Nucleus accumbens (tissue), 56 donors: ENCODE results near the gene RGL1.
"Not testable (repeated sequence)": the region's sequence is repeated elsewhere in the genome, so short reads cannot be mapped to it uniquely, and the experiment has no call there.

Source experiments
- DNase-seq, 56 donors: peaks; one replicate each; lab custom pipeline; 2025; lab: John Stamatoyannopoulos, UW

The RGL1 gene

DNA sequence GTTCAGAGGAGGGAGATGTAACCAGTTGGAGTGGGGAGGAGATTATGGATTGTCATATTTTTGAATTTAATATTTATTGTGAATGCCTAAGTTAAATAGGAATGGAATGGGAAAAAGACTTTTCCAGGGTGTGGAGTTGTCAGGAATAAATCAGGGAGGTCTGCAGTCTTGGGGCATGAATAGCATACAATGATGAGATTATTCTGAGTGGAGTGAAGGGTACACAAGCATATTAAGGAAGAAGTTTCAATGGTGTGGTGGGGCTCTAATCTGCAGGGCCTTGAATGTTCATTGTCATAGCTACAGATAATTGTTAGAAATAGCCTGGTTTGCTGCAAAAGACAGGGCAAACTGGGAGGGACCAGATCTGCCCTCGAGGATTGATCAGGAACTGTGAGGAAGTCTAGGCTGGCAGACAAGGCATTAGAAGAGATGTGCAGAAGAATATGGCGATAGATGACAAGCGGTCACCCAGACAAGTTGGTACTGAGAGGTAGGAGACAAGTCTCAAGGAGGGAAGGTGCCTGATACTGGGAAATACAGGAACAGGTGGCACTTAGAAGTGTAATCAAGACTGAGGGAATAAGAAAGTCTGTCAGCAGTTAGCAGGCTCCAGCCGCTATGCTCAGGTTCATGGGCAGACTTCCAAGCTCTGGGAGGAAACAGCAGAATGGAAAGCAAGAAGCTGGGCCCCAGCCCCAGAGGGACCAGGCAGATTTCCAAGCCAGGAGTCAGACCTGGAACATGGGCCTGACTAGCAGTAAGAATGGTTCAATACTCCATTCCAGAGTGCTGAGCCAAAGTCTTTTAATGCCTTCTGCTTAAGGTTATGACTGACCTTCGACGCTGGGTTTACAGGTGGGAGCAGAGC lies 20.9 kb upstream of the RGL1 start:
- peak in 27 of 56 donors; percentile 5 to 66 (median 27) for DNase-seq

DNA sequence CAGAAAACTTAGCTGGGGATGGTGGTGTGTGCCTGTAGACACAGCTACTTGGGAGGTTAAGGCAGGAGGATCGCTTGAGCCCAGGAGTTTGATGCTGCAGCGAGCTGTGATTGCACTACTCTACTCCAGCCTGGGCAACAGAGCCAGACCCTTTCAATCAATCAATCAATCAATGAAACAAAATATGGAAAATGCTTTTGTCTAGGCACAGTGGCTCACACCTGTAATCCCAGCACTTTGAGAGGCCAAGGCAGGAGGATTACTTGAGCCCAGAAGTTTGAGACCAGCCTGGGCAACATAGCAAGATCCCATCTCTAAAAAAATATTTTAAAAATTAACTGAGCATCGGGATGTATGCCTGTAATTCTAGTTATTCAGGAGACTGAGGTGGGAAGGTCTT lies 19.0 kb upstream of the RGL1 start:
- not testable (repeated sequence) for DNase-seq

- no peak for DNase-seq
These were observed 17.2 kb upstream of the RGL1 start for GRCh38 chr1:183787704-183788103.

DNA sequence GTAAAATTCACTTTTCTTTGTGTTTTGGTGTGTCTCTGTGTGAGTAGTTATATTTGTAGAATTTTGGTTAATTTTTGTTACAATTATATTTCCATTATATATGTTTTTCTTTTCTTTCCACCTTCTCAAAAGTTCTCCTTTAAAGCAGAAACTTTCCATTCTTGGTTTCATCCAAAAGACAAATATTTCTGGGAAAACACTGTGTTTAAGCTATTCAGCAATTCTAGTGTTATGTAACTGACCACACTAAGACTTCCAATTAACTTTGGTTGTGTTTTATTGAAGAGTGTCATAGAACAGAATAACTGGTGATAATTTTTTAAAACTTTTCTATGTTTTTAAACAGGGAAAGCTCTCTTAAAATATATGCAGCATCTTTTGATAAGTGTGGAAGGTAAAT lies 13.6 kb upstream of the RGL1 start:
- no peak for DNase-seq

GRCh38 chr1:183792300-183792699 lies 12.6 kb upstream of the RGL1 start:
- DNase-seq: no peak

DNA sequence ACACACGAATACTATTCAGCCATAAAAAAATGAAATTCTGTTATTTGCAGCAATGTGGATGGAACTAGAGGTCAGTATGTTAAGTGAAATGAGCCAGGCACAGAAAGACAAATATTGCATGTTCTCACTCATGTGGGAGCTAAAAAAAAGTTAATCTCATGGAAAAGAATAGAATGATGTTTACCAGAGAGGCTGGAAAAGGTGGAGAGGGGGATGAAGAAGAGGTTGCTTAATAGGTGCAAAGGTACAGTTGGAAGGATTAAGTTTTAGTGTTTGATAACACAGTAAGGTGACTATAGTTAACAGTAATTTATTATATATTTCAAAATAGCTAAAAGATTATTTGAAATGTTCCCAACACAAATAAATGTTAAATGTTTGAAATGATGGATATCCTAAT lies 10.8 kb upstream of the RGL1 start:
- no peak for DNase-seq

DNA sequence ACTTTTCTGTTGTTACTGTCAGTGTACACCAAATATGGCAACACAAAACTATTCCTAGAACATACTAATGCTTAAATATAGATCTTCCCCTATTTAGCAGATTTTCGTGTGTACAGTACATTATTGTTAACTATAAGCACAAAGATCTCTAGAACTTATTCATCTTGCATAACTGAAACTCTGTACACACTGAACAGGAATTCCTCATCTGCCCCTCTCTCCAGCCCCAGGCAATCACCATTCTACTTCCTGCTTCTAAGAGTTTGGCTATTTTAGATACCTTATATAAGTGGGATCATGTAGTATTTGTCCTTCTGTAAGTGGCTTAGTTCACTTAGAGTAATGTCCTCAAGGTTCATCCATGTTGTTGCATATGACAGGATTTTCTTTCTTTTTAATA lies 4.5 kb upstream of the RGL1 start:
- DNase-seq: no peak

GRCh38 chr1:183801649-183802048 lies 3.3 kb upstream of the RGL1 start:
- no peak for DNase-seq

DNA sequence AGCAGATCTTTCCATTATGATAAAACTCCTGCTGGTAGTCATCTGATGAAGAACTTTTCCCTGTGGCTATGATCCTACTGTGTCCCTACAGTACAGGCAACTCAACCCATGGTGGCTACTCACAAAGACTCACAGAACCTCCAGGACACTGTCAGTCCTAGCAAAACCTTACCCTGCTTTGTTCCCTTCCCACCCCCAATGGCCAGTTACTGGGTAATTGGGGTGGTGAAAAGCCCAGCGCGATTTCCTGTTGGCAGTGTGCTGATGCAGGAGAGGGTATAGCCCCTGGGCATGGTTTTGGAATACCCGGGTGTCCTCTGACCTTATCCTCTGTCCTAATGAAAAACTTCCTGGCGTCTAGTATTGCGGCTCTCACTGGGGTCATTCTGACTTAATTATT lies 533 bp upstream of the RGL1 start:
- DNase-seq: peak in 4 of 56 donors; percentile 18 to 48 (median 30)

DNA sequence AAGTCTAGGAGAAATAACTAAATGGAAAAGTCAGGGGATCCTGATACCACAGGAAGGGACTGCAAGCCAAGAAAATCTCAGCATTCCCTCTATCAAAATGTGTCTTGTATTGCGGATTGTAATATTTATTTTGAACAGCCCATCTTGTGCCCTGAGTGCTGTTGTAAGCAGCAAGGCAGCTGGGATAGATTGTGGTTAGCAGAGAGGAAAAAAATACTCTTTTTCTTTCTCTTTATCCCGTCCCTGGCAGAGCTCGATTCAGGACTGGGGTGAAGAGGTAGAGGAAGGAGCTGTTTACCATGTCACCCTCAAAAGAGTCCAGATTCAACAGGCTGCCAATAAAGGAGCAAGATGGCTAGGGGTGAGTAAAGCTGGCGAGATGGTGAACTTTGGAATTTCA lies 1.2 kb downstream of the RGL1 start:
- DNase-seq: no peak

- DNase-seq: peak in 5 of 56 donors; percentile 15 to 45 (median 31)
These were observed 1.8 kb downstream of the RGL1 start for GRCh38 chr1:183806675-183807074.

DNA sequence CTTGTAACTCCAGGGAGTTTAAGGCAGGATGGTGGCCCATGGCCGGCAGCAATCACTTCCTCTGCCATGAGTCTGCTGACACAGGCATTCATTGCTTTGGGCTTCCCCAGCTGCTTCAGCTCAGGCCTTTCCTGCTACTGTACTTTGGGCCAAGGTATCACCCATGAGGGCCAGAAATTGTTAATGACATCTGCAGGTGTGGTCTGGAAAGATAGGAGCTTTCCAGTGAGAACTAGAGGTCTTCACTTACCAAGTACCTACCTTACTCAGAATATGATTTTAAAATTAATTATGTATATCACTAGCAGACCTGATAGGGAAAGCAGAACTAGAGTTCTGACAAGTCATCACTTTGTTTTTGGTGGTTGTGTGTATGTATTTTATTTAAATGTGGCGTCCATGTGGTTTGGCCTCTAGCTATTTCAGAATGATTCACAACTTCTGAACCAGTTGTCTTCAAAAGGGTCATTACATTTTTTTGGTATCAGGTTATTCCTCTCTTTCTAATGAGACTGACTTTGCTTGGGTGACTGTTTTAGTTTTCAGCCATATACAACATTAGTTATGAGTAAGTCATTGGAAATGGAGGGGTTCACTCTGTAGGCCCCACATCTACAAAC lies 2.7 kb downstream of the RGL1 start:
- peak in 5 of 56 donors; percentile 16 to 32 (median 21) for DNase-seq

DNA sequence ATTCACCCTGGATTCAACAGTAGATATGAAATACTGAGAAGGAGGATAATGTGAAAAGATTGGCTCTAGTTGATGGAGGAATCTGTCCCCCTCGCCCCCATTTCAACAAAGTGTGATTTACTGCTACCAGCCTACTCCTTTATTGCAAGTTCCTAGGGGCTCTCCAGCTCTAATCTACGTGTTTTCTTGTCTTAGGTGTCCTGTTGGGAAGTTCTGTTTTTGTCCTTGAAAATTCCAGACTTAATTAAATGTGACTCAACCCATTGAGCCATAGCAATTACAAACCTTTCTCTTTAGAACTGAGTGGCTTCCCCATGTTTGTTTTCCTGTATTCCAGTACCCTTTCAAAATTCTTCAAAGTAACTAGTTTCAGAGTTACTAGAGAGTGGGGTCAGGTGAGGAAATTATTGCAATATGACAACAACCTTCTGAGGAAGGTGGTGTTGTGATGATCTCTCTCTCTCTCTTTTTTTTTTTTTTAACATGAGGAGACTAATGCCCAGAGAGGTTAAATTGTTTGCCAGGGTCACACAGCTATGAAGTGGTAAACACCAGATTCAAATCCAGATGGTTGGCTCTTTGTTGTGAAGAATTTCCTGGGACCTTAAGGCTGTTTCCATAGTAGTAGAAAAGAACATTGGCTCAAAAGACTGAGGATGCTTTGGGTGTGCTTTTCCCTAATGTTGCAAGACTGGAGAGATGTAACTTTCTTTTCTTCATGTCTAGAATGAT lies 3.5 kb downstream of the RGL1 start:
- DNase-seq: no peak

GRCh38 chr1:183810121-183810520 lies 5.2 kb downstream of the RGL1 start:
- peak in 1 of 56 donors; percentile 21 for DNase-seq

DNA sequence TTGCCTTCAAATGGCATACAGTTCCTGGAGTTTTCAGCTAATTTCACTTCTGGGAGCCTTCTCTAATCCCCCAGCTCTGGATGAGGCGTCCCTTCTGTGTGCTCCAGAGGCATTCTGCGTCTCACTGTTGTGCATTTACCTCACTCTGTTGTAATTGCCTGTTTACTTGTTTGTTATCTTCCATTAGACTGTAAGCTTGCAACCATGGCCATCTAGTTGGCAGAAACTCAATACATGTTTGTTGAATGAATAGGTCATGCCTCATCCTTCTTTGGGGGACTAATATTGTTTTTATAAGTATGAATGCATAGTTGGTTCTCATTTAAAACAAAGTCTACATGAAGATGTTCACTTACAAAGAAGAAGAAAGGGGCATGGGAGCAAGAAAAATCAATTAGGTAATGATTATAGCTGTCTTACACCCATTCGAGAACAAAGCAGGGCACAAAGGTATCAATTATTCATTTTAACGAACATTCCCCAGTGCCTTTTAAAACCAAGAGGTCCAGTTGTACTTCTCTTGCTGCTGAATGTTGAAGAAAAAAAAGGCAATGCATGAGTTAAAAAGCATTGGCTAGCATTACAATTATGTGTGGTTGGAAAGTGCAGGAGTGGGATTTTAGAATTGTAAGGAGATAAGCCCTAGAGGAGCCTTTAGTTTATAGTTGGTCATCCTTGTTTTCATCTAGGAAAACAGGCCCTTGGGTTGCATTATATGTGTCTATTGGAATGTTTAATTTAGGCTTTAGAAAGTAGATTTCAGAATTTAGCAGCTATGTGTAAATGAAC lies 6.0 kb downstream of the RGL1 start:
- DNase-seq: no peak

GRCh38 chr1:183812128-183812527 lies 7.2 kb downstream of the RGL1 start:
- DNase-seq: no peak

DNA sequence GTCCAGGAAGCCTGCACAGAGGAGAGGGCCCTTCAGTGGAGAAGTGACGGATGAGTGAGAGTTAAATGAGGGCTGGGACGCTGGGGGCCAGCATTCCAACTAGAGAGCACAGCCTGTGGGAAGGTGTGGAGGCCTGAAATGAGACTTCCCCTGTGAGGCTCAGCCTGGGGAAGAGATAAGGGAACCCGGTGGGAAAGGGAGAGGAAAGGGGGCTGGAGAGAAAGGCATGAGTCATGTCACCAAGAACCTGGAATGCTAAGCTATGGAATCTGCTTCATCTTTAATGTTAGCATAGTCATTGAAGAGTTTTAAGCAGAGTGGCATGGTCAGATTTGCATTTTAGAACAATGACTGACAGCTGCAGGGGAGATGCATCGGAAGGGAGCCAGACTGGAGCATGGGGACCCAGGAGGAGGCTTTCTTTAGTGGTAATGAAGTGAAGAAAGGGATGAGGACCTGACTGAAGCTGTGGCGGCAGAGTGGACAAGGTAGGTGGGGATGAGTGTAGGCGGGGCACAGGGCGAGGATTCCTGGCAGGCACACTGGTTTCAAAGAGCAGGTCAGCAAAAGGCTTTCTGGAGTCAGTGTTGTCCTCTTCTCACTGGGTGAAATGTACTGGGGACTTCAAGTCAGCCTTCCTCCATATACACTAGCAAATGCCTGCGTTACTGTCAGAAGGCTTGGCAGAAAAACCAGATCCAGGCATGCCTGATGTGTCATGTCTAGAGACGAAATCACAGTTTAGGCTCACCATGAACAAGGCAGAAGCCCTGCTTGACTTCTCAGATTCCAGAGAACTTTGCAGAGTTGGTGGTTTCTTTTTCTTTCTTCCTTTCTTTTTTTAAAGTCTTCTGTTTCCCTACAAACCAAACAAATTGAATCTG lies 8.0 kb downstream of the RGL1 start:
- DNase-seq: peak in 1 of 56 donors; percentile 50

DNA sequence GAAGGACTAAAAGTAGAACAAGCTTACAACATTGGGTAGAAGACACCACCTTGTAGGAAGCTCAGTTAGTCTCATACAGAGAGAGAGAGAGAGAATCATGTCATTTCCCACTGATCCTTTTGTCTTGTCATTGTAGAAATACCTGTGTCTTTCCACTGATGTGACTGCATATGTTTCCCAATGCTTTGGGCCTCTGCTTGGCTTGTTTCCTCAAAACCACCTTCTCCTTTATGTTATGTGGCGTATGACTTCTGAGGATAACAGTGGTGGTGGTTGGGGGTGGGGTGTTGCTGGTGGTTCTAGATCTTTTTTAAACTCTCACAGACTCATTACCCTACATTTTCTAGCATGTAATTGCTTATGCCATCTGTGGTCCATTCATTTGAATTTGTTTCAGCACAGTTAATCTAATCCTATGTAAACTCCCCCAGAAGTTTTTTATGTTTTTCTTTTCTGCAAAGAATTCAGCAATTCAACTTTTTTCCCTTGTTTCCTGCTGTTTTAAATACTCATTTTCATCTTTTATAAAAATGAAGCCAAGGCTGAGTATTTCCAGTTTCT lies 9.3 kb downstream of the RGL1 start:
- no peak for DNase-seq

DNA sequence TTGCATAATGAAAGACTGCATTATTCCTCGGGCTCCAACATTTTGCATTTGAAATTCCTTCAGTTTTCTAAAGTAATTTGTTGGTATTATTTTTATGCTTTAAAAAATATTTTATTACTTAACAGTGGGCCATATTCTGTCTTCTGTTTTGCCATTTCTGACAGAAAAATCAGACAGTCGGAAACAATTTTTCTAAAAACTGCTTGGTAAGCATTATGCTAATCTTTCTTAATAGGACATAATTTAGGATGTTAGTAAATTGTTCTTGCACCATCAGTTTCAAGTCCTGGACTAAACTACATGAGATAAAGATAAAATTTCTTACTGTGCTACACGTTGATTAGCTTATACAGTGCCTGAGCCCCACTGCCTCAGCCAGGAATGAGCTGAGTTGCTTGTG lies 11.2 kb downstream of the RGL1 start:
- DNase-seq: no peak
